Cardiac muscle cell (in vitro differentiated cells and primary cell): ENCODE data around the gene TSSC4. TPM values are rescaled to one million over a fixed set of nuclear protein-coding genes. Genes with fewer than 3 reads are reported as not detected.
A peak's percentile ranks its signal among the peaks of the same experiment; 100 is the strongest.

Experiments used
- DNase-seq, 2 donors: peaks; one replicate each; pipeline versions ENCODE4 v3.0.0 to v3.0.0-alpha.2; 2010 to 2017; ENCODE audit warnings: low read depth in 1 of 2, low spot score in 1 of 2
- H3K27ac ChIP-seq: fragments of 200-600 bp; sonication (generic); 2 replicates; pipeline ENCODE4 v1.5.1; 2016
- H3K27me3 ChIP-seq: fragments of 200-600 bp; sonication (generic); 2 replicates; pipeline ENCODE4 v1.6.0; 2016; ENCODE audit warnings: control low read depth
- H3K36me3 ChIP-seq: fragments of 200-600 bp; sonication (generic); 2 replicates; pipeline ENCODE4 v1.5.1; 2016; ENCODE audit warnings: control low read depth
- H3K4me1 ChIP-seq: fragments of 200-600 bp; sonication (generic); 2 replicates; pipeline ENCODE4 v1.8.1; 2017; ENCODE audit warnings: low read depth, mild to moderate bottlenecking, mixed run types
- H3K4me3 ChIP-seq: fragments of 200-600 bp; sonication (generic); 2 replicates; pipeline ENCODE4 v1.5.1; 2016; ENCODE audit warnings: mild to moderate bottlenecking
- H3K9me3 ChIP-seq: fragments of 200-600 bp; sonication (generic); 2 replicates; pipeline ENCODE4 v1.5.1; 2017; ENCODE audit warnings: low read depth, mild to moderate bottlenecking, control low read depth
- polyA plus RNA-seq: library from polyadenylated mRNA; unstranded; fragments of >200 nt; fragmentation: Nextera tagmentation; extraction: Ambion mirVana; gene quantifications from 2 replicates; pipeline ENCODE4 v1.2.1, GENCODE V29; 2016
- total RNA-seq: library from RNA; depleted of rRNA; stranded (reverse); fragments of >200 nt; gene quantifications from 2 replicates; pipeline ENCODE4 v1.2.3, GENCODE V29; 2016
- TF ChIP-seq, protein P1 (sequence below): IDR thresholded peaks from 2 replicates; pipeline ENCODE4 v1.5.1; 2012; ENCODE audit warnings: low read depth, mild to moderate bottlenecking, low read length

Gene TSSC4
- total and polyA plus RNA-seq, 2 experiments from 2014 or later: 61.4 to 94.8 TPM

DNA sequence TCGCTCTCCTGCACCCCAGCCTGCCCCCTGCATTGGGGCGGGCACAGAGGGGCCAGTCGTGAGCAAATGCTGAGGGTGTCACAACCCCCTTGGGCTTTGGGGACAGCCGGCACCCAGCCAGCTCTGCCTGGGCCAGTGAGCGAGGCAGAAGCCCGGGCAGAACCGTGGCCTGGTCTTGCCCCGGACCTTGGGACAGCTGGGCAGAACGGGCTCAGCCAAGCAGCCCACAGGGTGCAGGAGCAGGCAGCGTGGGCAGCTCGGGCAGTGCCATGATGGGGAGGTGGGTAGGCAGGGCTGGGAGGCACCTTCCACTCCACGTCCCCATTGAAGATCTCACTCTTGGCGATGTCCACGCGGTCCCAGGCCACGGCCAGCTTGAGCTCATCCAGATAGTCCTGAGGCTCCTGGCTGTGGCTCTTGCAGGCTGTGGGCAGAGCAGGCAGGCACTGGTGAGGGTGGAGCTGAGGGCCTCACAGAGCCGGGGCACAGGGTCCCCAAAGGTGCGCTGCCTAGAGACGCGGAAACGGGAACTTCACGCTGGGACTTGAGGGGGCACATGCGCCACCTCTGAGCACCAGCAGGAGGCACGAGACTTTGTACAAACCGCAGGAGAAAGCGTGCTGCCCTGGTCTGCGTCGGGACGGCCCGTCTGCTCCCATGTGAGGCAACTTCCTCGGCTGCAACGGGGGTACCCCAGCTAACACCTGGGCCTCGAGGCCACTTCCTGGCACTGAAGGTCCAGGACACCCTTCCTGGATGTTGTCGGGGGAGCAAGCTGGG lies 15.2 kb downstream of the TSSC4 start:
- H3K27ac ChIP-seq: no peak overlapping the region
- H3K9me3 ChIP-seq: no peaks in the 10 kb centered on the region
- H3K27me3 ChIP-seq: no peaks in the 10 kb centered on the region
- H3K4me1 ChIP-seq: peaks cover 3% of the 10 kb centered on the region
- TF ChIP-seq, protein P1, sequence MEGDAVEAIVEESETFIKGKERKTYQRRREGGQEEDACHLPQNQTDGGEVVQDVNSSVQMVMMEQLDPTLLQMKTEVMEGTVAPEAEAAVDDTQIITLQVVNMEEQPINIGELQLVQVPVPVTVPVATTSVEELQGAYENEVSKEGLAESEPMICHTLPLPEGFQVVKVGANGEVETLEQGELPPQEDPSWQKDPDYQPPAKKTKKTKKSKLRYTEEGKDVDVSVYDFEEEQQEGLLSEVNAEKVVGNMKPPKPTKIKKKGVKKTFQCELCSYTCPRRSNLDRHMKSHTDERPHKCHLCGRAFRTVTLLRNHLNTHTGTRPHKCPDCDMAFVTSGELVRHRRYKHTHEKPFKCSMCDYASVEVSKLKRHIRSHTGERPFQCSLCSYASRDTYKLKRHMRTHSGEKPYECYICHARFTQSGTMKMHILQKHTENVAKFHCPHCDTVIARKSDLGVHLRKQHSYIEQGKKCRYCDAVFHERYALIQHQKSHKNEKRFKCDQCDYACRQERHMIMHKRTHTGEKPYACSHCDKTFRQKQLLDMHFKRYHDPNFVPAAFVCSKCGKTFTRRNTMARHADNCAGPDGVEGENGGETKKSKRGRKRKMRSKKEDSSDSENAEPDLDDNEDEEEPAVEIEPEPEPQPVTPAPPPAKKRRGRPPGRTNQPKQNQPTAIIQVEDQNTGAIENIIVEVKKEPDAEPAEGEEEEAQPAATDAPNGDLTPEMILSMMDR: no peak
- H3K4me3 ChIP-seq: no peak overlapping the region
- H3K36me3 ChIP-seq: no peaks in the 10 kb centered on the region
- DNase-seq: no peak

DNA sequence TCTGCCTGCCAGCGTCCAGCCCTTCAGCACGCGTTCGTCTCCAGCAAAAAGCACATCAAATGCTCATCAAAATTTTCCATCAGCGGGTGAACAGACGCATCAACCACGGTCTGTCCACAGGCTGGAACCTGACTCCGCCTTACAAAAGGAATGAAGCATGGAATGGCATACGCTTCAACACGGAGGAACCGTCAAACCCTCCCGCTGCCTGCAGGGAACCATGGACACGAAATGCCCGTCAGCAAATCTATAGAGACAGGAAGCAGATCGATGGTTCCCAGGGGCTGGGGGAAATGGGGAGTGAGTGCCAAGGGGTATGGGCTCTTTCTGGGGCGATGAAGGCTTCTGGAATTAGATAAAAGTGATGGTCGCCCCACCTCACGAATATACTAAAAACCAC lies 16.2 kb downstream of the TSSC4 start:
- H3K36me3 ChIP-seq: no peaks in the 10 kb centered on the region
- H3K27ac ChIP-seq: no peak overlapping the region

DNA sequence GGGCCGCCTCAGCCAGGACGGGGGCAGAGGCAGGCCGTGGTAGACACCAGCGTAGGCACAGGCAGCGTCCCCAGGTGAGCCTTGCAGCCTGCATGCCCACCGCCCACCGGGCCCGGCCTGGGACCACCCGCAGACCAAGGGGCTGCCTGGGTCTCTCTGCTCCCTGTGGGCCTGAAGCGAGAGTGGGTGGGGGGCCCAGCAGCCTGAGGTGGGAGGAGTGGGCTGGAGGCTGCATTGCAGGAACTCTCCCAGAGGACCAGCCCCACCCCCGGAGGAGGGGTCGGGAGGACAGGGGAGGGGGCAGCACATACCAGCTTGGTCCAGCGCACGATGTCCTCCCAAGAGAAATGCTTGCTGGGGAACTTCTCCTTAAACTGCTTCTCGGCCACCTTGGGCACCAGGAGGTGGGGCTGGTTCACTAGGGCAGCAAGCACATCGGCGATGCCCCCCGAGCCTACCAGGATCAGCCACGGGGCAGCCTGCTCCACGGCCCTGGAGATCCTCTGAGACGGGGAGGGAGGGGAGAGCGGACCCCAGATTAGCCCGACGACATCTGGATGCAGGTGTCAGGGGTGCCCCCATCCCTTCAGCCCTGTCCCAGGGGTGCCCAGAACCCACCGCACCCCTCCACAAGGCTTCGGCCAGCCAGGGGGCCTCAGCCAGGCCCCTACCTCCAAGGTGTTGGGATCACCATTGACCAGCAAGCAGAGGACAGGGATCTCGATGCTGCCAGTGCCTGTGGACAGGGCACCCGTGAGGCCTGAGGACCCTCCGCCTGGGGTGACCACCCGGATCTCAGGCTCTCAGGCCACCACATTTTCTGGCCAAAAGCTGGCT lies 17.5 kb downstream of the TSSC4 start:
- H3K27ac ChIP-seq: no peak overlapping the region
- H3K36me3 ChIP-seq: no peaks in the 10 kb centered on the region
- TF ChIP-seq, protein P1: no peak
- H3K4me1 ChIP-seq: no peaks in the 10 kb centered on the region
- DNase-seq: no peak
- no peak overlapping the region for H3K4me3 ChIP-seq
- H3K27me3 ChIP-seq: no peaks in the 10 kb centered on the region
- H3K9me3 ChIP-seq: no peaks in the 10 kb centered on the region

More for the DNA sequence above, 16.2 kb downstream of the TSSC4 start:
- Histone ChIP-seq H3K4me3 (no peak overlapping the region), H3K9me3 (no peaks in the 10 kb centered on the region), H3K27me3 (no peaks in the 10 kb centered on the region), H3K4me1 (no peaks in the 10 kb centered on the region)
- no peak for DNase-seq
- TF ChIP-seq, protein P1: no peak

DNA sequence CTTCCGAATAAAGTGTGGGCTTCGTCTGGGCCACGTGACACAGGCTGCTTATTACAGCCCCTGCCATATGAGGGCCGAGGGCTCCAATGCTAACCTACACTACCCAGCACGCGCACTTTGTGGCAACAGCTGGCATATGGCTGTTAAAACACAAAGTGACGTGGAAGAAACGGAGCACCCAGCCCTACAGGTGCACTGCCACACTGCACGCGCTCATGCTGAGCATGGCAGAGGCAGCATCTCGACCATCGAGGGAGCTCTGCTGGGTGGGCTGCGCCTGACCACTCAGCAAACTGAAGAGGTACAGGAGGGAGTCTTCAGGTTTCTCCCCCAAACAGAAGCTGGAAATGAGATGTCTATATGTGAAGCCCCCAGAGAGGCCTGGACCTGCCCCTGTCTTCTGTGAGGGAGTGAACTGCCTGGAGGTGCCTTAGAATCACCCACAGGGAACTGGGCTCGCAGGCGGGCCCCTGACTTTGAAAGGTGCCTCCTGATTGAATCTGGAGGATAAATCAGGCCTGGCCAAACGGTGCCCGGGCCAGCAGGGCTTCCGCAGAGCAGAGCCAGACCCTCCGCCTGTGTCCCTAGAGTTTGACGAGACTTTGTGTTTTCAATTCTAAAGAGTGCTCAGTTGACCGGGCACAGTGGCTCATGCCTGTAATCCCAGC lies 18.3 kb downstream of the TSSC4 start:
- no peak for DNase-seq
- Histone ChIP-seq H3K9me3 (no peaks in the 10 kb centered on the region), H3K4me1 (no peaks in the 10 kb centered on the region), H3K4me3 (no peak overlapping the region), H3K36me3 (no peaks in the 10 kb centered on the region), H3K27ac (no peak overlapping the region), H3K27me3 (no peaks in the 10 kb centered on the region)
- TF ChIP-seq, protein P1: no peak

DNA sequence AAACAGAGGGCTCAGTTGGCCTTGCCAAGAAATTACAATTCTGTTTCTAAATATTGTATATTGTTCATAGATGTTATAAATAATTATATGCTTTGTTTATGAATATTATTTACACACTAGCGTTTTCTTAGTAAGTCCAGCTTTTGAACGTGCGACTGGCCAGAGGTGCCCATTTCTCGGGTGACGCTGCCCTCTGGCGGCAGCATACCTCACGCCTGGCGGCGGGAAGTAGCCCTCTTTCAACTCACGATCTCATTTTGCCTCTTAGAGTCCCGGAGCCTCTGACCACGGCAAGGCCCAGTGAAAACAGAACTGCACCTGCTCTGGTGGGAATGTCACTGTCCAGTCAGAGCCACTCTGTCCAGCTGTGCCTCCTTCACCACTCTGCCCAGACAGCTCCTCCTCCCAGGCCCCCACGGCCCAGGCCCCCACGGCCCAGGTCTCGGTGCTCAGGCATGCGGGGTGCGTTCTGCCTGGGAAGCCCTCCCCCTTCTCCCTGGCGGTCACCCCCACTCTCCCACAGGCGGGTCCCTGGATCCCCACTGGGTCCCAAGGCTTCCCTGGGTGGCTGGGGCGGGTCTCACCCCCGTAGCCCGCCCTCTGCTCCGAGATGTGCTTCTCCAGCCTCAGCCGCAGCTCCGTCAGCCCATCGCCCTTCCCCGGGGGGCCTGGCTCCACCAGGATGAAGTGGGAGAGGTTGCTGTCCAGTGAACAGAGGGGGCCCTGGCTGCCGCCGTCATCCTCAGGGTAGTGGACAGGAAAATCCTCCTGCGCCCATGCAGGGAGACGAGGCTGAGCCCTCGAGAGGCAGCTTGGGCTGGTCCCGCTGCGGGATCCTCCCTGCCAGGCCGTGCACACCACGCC lies 19.3 kb downstream of the TSSC4 start:
- Histone ChIP-seq H3K27ac (peak overlapping the region; percentile 3), H3K4me1 (no peaks in the 10 kb centered on the region), H3K9me3 (no peaks in the 10 kb centered on the region), H3K27me3 (no peaks in the 10 kb centered on the region), H3K36me3 (no peaks in the 10 kb centered on the region), H3K4me3 (no peak overlapping the region)
- TF ChIP-seq, protein P1: peak; percentile 86
- DNase-seq: peak; percentile 86 to 87
